RPMI7951 (cell line): ENCODE measurements around the gene ZSCAN18. TPM values are rescaled to one million over a fixed set of nuclear protein-coding genes. Genes with fewer than 3 reads are reported as not detected.
A peak's percentile ranks its signal among the peaks of the same experiment; 100 is the strongest.
"Not testable (repeated sequence)": the region's sequence is repeated elsewhere in the genome, so short reads cannot be mapped to it uniquely, and the experiment has no call there.

Experiments
- DNase-seq: peaks from one replicate; pipeline ENCODE4 v3.0.0-alpha.2; 2012; ENCODE audit warnings: low read depth
- total RNA-seq: library from RNA; depleted of rRNA; stranded (reverse); fragments of >200 nt; shearing (Covaris generic); gene quantifications from 2 replicates; pipeline ENCODE4 v1.2.3, GENCODE V29; 2014; rRNA removed

The ZSCAN18 gene, protein sequence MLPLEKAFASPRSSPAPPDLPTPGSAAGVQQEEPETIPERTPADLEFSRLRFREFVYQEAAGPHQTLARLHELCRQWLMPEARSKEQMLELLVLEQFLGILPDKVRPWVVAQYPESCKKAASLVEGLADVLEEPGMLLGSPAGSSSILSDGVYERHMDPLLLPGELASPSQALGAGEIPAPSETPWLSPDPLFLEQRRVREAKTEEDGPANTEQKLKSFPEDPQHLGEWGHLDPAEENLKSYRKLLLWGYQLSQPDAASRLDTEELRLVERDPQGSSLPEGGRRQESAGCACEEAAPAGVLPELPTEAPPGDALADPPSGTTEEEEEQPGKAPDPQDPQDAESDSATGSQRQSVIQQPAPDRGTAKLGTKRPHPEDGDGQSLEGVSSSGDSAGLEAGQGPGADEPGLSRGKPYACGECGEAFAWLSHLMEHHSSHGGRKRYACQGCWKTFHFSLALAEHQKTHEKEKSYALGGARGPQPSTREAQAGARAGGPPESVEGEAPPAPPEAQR
- 1.8 and 3.0 TPM in 2 replicates for total RNA-seq

DNA sequence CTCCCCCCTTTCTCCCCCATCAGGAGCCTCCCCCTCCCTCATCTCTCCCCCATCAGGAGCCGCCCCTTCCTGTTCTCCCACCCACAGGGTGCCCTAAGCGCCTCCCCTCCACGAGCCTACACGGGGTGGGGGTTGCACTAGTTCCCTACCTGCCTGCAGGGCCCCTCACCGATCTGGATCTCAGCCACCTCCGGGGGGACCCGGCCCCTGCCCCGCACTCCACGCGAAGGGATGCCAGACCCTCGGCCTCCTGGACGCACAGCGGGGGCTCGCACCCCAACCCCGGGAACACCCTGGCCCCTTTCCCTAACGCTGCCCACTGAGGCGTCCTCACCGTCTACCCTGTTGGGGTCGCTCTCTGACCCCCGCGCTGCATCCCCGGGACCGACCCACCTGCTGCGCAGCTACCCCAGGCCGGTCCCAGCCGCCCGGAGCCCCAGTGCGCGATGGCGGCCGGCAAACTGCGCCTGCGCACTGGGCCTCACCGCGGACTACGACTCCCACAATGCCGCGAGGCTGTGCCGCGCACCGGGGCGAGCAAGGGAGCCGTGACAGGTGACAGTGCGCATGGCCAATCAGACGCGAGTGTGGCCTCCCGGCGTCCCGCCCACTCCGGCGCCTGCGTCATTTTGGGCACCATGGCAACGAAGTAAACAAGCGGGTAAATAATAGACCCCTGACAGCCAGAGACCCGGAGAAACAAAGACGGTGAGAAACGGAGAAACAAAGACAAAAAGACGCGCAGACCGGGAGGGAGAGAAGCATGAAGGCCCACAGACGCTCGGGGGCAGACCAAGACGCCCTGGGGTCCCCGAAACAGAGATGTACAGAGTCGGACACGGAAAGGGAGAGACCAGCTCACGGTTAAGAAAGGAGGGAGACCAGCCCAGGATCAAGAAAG, at the start of gene ZSCAN18:
Gene ZSCAN18 (minus strand): TSS at position 451 of the 901 bp plus-strand sequence. CDS start 7,964 bp downstream, outside the sequence.
- DNase-seq = peak; percentile 77

DNA sequence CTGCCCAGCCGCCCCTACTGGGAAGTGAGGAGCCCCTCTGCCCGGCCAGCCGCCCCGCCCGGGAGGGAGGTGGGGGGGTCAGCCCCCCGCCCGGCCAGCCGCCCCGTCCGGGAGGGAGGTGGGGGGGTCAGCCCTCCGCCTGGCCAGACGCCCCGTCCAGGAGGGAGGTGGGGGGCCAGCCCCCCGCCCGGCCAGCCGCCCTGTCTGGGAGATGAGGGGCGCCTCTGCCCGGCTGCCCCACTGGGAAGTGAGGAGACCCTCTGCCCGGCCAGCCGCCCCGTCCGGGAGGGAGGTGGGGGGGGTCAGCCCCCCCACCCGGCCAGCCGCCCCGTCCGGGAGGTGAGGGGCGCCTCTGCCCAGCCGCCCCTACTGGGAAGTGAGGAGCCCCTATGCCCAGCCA, 49.4 kb upstream of the ZSCAN18 start:
- not testable (repeated sequence) for DNase-seq

DNA sequence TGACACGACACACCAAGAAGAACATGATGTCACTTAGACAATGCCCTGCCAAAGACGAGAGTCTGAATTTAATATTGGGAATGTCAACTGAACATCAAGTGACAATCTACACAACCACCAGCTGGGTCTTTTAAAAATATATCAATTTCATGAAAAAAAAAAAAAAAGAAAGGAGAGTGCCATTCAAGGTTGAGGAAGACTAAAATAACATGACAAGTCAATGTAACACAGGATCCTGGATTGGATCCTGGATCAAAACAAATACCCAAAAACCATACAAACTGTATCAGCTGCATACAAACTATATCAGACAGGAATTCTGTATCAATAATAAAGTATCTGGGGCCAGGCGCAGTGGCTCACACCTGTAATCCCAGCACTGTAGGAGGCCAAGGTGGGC, 47.8 kb upstream of the ZSCAN18 start:
- DNase-seq = no peak

DNA sequence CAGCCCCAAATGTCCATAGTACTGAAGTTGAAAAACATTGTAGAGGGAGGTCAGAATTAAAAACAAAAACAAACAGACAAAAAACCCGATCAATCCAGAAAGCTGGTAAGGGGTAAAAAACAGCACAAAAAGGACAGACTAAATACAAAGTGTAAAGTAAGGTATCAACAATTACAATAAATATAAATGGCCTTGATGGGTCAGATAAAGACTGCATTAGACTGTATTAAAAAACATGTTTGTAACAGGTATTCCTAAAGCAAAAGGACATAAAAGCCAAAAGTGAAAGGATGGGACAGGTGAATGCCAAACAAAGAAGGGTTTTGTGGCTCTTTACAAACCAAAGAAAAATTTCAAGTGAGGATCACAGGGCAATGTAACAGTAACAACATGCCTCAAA, 36.2 kb upstream of the ZSCAN18 start:
- DNase-seq = no peak

DNA sequence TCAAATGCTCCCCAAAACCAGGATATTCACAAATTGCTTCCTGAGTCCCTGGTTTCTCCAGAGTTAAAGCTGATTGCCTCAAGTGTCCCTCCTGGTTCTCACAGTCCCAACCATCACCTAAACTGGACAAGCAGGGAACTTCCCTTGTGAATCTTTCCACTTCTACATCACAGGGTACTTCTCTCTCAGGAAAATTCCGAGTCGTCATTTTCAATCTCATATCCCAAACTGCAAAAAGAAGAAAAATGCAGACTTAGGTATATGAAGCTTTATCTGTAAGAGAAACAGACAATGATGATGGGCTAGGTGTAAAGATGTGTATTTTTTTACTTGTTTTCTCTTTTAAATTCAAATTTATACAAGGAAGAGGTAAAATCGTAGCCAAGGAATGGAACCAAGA, 31.3 kb upstream of the ZSCAN18 start:
- DNase-seq = no peak

DNA sequence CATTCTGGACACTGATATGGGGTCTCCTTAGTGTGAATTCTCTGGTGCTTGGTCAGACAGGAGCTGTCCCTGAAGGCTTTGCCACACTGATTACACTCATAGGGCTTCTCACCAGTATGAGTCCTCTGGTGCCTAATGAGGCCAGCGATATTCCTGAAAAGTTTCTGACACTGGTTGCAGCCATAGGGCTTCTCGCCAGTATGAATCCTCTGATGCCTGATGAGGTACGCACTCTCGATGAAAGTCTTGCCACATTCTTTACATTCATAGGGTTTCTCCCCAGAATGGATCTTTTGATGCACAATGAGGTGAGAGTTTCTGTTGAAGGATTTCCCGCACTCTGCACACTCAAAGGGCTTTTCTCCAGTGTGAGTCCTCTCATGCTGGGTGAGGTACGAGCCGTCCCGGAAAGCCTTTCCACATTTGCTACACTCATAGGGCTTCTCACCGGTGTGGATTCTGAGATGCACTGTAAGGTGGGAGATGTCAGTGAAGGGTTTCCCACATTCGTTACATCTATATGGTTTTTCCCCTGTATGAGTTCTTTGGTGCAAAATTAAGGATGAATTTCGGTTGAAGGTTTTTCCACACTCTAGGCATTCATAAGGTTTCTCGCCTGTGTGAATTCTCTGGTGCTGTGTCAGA, 30.1 kb upstream of the ZSCAN18 start:
- peak; percentile 25 for DNase-seq

DNA sequence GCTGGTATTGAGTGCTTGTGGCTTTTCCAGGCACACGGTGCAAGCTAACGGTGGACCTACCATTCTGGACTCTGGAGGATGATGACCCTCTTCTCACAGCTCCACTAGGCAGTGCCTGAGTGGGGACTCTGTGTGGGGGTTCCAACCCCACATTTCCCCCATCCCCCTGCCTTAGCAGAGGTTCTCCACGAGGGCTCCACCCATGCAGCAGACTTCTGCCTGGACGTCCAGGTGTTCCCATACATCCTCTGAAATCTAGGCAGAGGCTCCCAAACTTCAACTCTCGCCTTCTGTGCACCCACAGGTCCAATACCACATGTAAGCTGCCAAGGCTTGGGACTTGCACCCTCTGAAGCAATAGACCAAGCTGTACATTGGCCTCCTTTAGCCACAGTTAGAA, 25.3 kb upstream of the ZSCAN18 start:
- no peak for DNase-seq

DNA sequence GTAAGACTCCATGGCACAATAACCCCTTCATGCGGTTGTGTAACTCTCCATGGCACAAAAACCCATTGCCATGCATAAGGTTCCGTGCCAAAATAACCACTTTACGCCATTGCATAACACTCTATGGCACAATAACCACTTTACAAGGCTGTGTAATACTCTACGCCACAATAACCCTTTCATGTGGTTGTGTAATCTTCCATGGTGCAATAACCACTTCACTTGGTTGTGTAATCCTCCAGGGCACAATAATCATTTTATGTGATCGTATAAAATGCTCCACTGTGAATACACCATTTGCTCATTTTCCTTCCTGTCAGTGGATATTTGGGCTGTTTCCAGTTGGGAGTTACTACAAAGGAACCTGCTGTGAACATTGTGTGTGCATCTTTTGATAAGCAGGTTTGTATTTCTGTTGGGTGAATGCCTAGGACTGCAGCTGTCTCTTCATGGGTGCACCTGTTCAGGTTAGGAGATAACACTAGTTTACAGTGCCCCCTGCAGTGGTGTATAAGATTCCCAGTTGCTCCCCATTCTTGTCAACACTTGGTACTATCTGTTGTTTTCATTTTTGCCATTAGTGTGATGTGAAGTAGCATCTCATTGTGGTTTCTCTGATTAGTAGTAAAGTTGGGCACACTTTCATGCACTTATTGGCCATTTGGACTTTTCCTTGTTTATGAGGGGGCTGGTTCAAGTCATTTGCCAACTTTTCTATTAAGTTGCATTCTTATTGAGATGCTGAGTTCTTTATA, 21.1 kb upstream of the ZSCAN18 start:
- no peak for DNase-seq

DNA sequence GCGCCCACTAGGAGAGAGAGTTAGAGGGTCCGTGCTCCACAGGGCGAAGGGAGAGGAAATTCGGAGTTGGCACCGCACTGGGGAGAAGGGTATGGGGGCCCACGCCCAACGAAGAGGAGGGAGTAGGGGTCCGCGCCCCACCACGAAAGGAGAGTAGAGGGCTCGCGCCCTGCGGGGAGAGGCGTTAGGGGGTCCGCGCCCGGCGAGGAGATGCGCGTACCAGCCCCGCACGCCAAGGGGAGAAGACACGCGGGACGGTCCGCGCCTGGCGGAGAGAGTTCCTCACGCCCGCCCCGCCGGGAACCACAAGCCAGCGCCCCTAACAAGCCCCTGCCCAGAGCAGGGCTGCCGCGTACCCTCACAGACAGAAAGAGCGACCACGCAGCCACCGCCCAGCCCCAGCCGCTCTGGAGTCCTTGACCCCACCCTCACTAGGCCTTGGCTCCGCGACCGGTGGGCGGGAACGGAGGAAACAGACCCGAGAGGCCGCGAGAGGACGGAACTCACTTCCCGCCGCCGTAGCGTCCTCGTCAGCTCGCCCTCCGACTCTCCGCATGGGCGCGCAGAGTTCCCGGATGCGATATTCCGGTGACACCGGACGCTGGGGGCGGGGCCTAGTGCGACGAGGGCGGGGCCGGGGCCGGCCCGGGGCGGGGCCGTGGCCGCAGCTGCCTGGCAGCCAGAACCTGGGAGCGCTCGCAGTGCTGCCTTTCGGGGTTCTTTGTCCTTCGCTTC, 20.0 kb upstream of the ZSCAN18 start:
- DNase-seq = peak; percentile 26

DNA sequence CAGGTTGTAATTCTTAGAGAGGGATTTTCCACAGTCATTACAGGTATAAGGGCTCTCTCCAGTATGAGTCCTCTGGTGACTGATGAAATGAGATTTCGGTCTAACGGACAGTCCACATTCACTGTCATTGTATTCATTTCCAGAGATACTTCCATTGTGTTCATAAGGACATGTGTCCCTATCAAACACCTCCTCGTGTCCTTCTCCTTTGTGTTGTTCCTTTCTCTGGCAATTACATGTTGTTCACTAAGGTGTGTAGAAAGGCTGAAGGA, 10.5 kb upstream of the ZSCAN18 start:
- DNase-seq = no peak

DNA sequence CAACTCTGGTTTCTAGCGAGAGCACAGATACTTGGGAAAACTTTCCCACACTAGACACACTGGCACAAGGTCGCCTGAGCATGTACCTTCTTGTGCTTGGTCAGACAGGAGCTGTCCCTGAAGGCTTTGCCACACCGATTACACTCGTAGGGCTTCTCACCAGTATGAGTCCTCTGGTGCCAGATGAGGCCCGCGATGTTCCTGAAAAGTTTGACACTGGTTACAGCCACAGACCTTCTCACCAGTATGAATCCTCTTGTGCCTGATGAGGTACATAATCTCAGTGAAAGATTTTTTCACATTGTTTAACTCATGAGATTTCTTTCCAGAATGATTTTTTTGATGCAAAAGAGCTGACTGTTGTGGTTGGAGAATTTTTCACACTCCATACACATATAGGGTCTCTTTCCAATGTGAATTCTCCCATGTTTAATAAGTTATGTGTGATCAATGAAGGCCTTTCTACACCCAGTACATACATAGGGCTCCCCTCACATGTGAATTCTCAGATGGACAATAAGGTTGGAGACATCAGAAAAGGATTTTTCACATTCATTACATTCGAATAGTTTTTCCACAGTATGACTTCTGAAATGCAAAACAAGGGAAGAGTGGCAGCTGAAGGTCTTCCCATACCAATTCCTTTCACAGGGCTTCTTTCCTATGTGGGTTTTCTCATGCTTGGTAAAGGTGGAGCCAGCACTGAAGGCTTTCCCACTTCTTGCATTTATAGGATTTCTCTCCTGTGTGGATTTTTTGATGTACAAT, 9.9 kb upstream of the ZSCAN18 start:
- no peak for DNase-seq

DNA sequence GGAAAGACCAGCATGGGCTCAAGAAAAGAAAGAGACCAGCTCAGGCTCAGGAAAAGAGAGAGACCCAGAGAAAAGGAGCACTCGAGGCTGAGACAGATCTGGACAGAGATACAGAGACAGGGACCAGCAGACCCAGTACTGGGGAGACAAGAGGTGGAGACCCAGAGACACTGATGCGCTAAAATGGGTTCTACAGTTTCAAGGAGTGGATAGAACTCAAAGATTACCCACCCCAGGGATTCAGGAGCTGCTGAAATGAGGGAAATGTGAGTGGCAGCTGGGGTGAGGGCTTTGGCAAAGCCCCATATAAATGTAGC, 609 bp upstream of the ZSCAN18 start:
- no peak for DNase-seq

DNA sequence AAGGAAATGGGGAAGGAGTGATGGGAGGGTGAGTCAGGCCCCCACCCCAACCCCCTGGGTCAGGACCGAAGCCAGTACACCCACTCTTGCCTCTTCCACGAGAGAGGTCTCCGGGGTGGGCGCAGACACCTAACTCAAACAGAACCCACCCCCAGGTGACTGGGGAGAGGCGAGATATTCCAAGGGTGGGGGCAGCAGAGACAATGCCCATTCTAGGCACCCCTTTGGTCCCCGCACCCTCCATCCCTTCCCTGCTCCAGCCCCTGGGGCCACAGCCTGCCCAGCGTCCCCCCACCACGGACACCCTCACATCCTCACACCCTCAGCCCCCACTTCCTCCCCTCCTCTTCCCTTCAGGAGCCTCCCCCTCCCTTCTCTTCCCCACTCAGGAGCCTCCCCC, 682 bp downstream of the ZSCAN18 start:
- no peak for DNase-seq

DNA sequence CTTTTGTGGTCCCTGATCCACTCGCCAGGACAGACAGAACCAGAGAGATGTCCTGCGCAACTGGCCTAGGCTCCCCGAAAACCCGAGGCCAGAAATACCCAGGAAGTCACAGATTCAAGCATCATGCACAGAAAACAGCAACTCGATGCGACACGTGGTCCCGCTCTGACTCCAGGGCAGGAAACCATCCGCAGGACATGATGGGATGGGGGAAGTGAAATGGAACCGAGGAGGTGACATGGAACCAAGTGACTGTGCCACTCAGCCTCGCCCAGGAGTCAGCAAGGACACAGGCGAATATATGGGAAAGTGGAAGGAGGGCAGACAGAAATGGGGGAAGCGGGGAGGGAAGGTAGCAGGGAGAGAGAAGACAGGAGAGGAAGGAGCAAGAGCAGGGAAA, 1.1 kb downstream of the ZSCAN18 start:
- DNase-seq = no peak

DNA sequence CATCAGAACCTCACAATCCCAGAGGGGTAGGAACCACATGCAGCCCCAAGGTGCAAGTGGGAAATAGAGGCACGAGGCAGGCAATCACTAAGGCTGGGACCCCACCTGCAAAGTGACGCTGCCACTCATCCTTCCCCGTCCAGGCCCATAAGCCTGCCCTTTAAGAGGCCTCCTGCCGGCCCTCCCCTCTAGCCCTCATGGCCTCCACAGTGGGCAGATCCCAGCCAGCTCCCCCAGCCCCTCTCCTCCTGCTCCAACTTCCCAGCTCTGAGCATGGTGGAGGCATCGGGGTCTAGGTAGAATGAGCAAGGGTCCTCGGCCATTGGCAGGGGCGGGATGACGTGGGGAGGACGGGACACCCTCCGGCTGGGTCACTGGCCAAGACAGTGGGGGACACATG, 2.7 kb downstream of the ZSCAN18 start:
- no peak for DNase-seq

DNA sequence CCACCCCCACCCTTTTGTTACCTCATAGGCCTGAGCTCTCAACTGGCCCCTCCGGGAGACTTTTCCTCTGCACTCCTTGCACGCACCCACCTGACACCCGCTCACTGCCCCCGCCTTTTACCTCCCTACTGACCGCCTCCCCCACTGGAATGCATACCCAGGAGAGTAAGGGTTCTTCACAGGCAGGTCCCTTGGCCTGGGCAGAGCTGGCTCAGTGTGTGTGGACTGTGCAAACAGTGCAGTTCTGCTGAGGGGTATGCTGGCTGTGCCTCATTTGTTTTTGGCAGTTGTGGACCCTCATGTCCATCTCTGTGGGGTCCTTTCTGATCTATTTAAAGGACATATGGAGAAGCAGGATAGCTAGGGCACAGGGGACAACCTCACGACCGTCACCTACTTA, 5.0 kb downstream of the ZSCAN18 start:
- DNase-seq = no peak

DNA sequence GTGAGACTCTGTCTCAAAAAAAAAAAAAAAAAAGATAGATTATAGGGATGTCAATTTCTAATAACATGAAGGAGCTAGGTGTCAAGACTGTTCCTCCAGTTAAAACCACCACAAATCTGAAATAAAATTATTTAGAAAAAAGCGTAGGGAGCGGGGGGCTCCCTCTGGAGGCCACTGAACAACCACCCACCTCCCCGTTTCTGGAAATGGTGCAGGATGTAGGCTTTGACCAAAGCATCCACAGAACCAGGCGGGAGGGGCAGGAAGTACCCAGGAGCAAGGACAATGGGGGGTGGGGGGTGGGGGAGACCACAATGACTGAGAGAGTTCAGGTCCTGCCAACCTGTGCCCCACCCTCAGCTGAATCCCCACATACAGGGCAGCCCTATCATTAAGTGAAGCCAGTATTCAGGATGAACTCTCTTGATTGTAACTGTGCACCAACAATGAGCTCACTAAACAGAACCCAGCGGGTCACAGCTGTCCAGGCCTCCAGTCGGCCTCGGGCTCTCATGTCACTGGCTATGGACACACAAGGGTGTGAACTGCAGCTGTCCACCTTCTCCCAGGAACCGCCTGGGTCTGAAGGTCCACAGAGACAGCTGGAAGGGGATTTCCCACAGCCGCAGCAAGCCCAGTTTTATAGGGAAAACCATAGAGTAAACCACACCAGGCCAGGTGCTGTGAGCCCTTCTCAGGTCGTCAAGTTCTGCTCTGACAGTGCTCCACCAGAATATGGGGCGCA, 6.6 kb downstream of the ZSCAN18 start:
- peak; percentile 7 for DNase-seq

DNA sequence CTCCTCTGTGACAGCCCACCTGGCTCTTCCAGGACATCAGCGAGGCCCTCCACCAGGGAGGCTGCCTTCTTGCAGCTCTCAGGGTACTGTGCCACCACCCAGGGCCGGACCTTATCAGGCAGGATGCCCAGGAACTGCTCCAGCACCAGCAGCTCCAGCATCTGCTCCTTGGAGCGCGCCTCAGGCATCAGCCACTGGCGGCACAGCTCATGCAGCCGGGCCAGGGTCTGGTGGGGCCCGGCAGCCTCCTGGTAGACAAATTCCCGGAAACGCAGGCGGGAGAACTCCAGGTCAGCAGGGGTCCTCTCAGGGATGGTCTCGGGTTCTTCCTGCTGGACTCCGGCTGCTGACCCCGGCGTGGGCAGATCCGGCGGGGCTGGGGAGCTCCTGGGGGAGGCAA, 8.2 kb downstream of the ZSCAN18 start:
- no peak for DNase-seq

DNA sequence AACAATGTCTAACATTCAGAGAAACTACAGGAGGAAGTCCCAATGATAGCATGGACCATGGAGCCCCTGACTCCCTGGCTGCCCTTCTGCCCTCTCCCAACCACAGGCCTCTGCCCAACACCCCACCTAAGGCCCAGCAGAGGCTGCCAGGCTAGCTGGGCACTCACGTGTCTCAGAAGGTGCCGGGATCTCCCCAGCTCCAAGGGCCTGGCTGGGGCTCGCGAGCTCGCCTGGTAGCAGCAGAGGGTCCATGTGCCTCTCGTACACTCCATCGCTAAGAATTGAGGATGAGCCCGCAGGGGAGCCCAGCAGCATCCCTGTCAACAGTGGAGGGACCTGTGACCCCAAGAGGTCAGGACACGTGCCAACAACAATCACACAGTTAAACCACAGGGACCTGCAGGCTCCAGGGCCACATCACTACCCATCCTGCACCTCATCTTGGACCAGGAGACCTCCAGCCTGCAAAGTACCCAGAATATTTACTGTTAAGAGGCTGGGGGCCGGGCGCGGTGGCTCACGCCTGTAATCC, 9.4 kb downstream of the ZSCAN18 start:
- DNase-seq = no peak
